WTC11 (cell line): Measurements from ENCODE around the gene ZNF135. TPM values are rescaled to one million over a fixed set of nuclear protein-coding genes. Genes with fewer than 3 reads are reported as not detected.

Experiments used
- ATAC-seq: fragments of 200-7000 bp; cut with Tn5 transposase; 2 replicates; pipeline ENCODE4 v1.10.0; 2021; ENCODE audit warnings: mild to moderate bottlenecking, moderate library complexity
- CTCF ChIA-PET: fragments of 300-600 bp; sonication (Branson Sonifier 250); formaldehyde crosslinking; loops from one replicate; lab custom pipeline; 2021; ENCODE audit warnings: antibody characterized with exemption; lab: Charles Lee
- POLR2A ChIA-PET: fragments of 350-600 bp; sonication (Branson Sonifier 250); formaldehyde crosslinking; loops from one replicate; lab custom pipeline; 2021; ENCODE audit warnings: antibody characterized with exemption; lab: Charles Lee
- DNase-seq: peaks from one replicate; pipeline ENCODE4 v3.0.0; 2021; ENCODE audit warnings: low spot score
- H3K27ac Mint-ChIP-seq: 2 replicates; pipeline ENCODE4 v1.8.0; 2021; ENCODE audit warnings: mixed read lengths
- H3K27me3 Mint-ChIP-seq: 2 replicates; pipeline ENCODE4 v1.8.0; 2021; ENCODE audit warnings: low read depth, mild to moderate bottlenecking, moderate library complexity, mixed read lengths
- H3K36me3 Mint-ChIP-seq: 2 replicates; pipeline ENCODE4 v1.8.0; 2021; ENCODE audit warnings: mixed read lengths
- H3K4me1 Mint-ChIP-seq: 2 replicates; pipeline ENCODE4 v1.8.0; 2022; ENCODE audit warnings: mixed read lengths
- H3K4me3 Mint-ChIP-seq: 2 replicates; pipeline ENCODE4 v1.8.0; 2021; ENCODE audit warnings: mild to moderate bottlenecking, moderate library complexity, mixed read lengths
- H3K9me3 Mint-ChIP-seq: 2 replicates; pipeline ENCODE4 v1.8.0; 2021; ENCODE audit warnings: mixed read lengths
- AR ChIP-seq: fragments of 250-450 bp; sonication (Bioruptor Pico); IDR thresholded peaks from 2 replicates; pipeline ENCODE4 v1.9.0; 2021; ENCODE audit warnings: mild to moderate bottlenecking
- ARID4B ChIP-seq: sonication (generic); formaldehyde crosslinking; IDR thresholded peaks from 2 replicates; pipeline ENCODE4 v1.8.0; 2023; ENCODE audit warnings: missing genetic modification reagents, mild to moderate bottlenecking, borderline replicate concordance
- E2F1 ChIP-seq: sonication (generic); formaldehyde crosslinking; IDR thresholded peaks from 2 replicates; pipeline ENCODE4 v1.8.0; 2022; ENCODE audit warnings: mild to moderate bottlenecking, missing genetic modification reagents
- EMX1 ChIP-seq: fragments of 250-450 bp; sonication (Bioruptor Pico); IDR thresholded peaks from 2 replicates; pipeline ENCODE4 v1.8.0; 2021; ENCODE audit warnings: mild to moderate bottlenecking
- FOXP1 ChIP-seq: sonication (generic); formaldehyde crosslinking; IDR thresholded peaks from 2 replicates; pipeline ENCODE4 v1.8.0; 2022; ENCODE audit warnings: missing genetic modification reagents, mild to moderate bottlenecking, moderate library complexity, borderline replicate concordance
- GABPB1 ChIP-seq: sonication (generic); formaldehyde crosslinking; IDR thresholded peaks from 2 replicates; pipeline ENCODE4 v1.8.1; 2023; ENCODE audit warnings: mild to moderate bottlenecking, missing genetic modification reagents
- GTF2I ChIP-seq: fragments of 250-450 bp; sonication (Bioruptor Pico); conservative IDR thresholded peaks from 2 replicates; pipeline ENCODE4 v1.4.0; 2021; ENCODE audit warnings: mild to moderate bottlenecking
- IRF1 ChIP-seq: sonication (generic); formaldehyde crosslinking; IDR thresholded peaks from 2 replicates; pipeline ENCODE4 v1.8.0; 2023; ENCODE audit warnings: missing genetic modification reagents
- IRF2 ChIP-seq: sonication (generic); formaldehyde crosslinking; IDR thresholded peaks from 2 replicates; pipeline ENCODE4 v1.8.0; 2022; ENCODE audit warnings: low read depth, missing genetic modification reagents, borderline replicate concordance
- SMAD3 ChIP-seq: sonication (generic); formaldehyde crosslinking; IDR thresholded peaks from 2 replicates; pipeline ENCODE4 v1.8.0; 2022; ENCODE audit warnings: missing genetic modification reagents, mild to moderate bottlenecking, borderline replicate concordance
- USF1 ChIP-seq: sonication (generic); formaldehyde crosslinking; IDR thresholded peaks from 2 replicates; pipeline ENCODE4 v1.8.0; 2022; ENCODE audit warnings: mild to moderate bottlenecking, missing genetic modification reagents
- ZNF219 ChIP-seq: sonication (generic); formaldehyde crosslinking; IDR thresholded peaks from 2 replicates; pipeline ENCODE4 v1.8.0; 2023; ENCODE audit warnings: missing genetic modification reagents, mild to moderate bottlenecking, borderline replicate concordance
- total RNA-seq: library from RNA; stranded (reverse); gene quantifications from 3 replicates; pipeline ENCODE4 v1.2.3, GENCODE V29; 2021

Gene ZNF135
- total RNA-seq, 1 experiment from 2014 or later = 5.6 TPM

GRCh38 chr19:58067240-58067912 is 8.3 kb downstream of the ZNF135 start:
- POLR2A ChIA-PET = no interaction called here
- CTCF ChIA-PET = no interaction called here
- peaks cover 80% of the 10 kb centered on the region for H3K36me3 Mint-ChIP-seq
- DNase-seq (no peak), ATAC-seq (no peak)
- H3K27me3 Mint-ChIP-seq = peaks cover 27% of the 10 kb centered on the region
- H3K27ac Mint-ChIP-seq = no peak overlapping the region
- TF ChIP-seq EMX1 (CRISPR knock-in tag) = no peak
- TF ChIP-seq USF1 (CRISPR knock-in tag) = no peak
- no peak for TF ChIP-seq AR (CRISPR knock-in tag)
- no peak for TF ChIP-seq GABPB1 (CRISPR knock-in tag)
- no peak for TF ChIP-seq IRF2 (CRISPR knock-in tag)
- TF ChIP-seq E2F1 (CRISPR knock-in tag) = no peak
- no peak for TF ChIP-seq IRF1 (CRISPR knock-in tag)
- no peak for TF ChIP-seq ARID4B (CRISPR knock-in tag)
- TF ChIP-seq GTF2I (CRISPR knock-in tag) = no peak
- TF ChIP-seq, all 79 proteins: peak for 0
- peaks cover 73% of the 10 kb centered on the region for H3K9me3 Mint-ChIP-seq
- no peak overlapping the region for H3K4me3 Mint-ChIP-seq
- no peaks in the 10 kb centered on the region for H3K4me1 Mint-ChIP-seq

GRCh38 chr19:58079792-58080191 is 20.7 kb downstream of the ZNF135 start:
- H3K27ac Mint-ChIP-seq = no peak overlapping the region
- no peaks in the 10 kb centered on the region for H3K4me1 Mint-ChIP-seq
- peaks cover 17% of the 10 kb centered on the region for H3K36me3 Mint-ChIP-seq
- CTCF ChIA-PET = no interaction called here
- POLR2A ChIA-PET = no interaction called here
- ATAC-seq = no peak
- peaks cover 9% of the 10 kb centered on the region for H3K27me3 Mint-ChIP-seq
- TF ChIP-seq FOXP1 (no peak), SMAD3 (CRISPR knock-in tag) (no peak), ZNF219 (CRISPR knock-in tag) (no peak)
- TF ChIP-seq, all 79 proteins: peak for 0
- Mint-ChIP-seq H3K4me3 (no peak overlapping the region), H3K9me3 (peaks cover 12% of the 10 kb centered on the region)
- no peak for DNase-seq
